DND-41 (cell line): Measurements from ENCODE around the gene ABCA7.

Source experiments
- CTCF ChIP-seq: IDR thresholded peaks from 2 replicates; pipeline ENCODE4 v1.5.1; 2012; ENCODE audit warnings: borderline replicate concordance, low read length, moderate library complexity, mild to moderate bottlenecking; ENCODE audit not compliant: poor library complexity, severe bottlenecking; ENCODE audit errors: extremely low read depth
- EZH2 ChIP-seq: IDR thresholded peaks from 3 replicates; pipeline ENCODE4 v1.6.1; 2012; ENCODE audit warnings: borderline replicate concordance, low read depth, mild to moderate bottlenecking, moderate library complexity, low read length, inconsistent platforms; ENCODE audit not compliant: severe bottlenecking

DNA sequence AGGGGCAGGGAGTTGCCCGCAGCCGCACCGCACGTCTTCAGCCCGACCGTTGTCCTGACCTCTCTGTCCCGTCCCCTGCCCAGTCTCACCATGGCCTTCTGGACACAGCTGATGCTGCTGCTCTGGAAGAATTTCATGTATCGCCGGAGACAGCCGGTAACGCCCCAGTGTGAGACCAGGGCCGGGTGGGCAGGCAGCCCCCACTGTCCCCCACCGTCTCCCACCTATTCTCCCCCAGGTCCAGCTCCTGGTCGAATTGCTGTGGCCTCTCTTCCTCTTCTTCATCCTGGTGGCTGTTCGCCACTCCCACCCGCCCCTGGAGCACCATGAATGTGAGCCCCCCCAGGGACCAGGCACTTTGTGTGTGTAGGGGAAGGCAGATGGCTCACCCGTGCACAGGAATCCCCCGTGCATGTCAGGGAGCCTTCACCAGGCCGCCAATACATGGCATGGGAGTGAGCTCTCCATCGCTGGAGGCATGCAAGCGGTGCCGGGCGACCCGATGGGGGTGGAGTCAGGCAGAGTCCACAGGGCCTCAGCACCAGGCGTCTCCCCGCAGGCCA, 1.4 kb downstream of the ABCA7 start:
- TF ChIP-seq EZH2 (no peak), CTCF (no peak)
